Measurements from ENCODE around the gene CD40LG.

DNA sequence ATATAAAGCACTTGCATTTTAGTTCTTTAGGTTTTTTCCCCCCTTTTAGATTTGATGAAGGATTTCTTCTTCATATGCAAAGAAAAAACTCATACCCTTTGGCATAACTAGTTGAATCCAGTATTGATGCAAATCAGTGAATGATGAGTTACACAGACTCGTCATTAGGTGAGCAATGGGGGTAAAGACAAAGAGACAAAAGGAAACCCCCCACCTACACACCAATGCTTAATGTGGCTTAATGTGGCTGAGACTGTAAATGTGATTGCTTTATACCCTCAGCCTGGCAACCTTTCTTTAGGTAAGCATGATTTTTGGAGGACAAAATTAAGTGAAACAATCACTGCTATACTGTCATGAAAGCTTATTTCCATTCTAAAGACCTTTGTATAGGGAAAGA is 39.5 kb downstream of the CD40LG start:
- TF ChIP-seq CTCF (IDR thresholded peaks at IDR 0.05 in 8 of 11, conservative IDR thresholded peaks at IDR 0.05 in 3 of 11) (no peak), POLR2AphosphoS5 (IDR thresholded peaks at IDR 0.05) (no peak), POLR2A (IDR thresholded peaks at IDR 0.05) (no peak)

All from spleen (tissue), 7 donors.